ENCODE results near the gene PAQR3. TPM values are rescaled to one million over a fixed set of nuclear protein-coding genes. Genes with fewer than 3 reads are reported as not detected.

PAQR3 gene
- total RNA-seq, 2 experiments from 2014 or later, result 12.4 to 13.9 TPM

GRCh38 chr4:78951862-78952472 lies 12.7 kb upstream of the PAQR3 start:
- peaks cover 12% of the 10 kb centered on the region for H3K27me3 Mint-ChIP-seq (ENCODE audit: low read depth)
- DNase-seq, result peak; percentile 50
- no peaks in the 10 kb centered on the region for H3K4me1 Mint-ChIP-seq (ENCODE audit: low read depth)
- no peaks in the 10 kb centered on the region for H3K36me3 Mint-ChIP-seq (ENCODE audit: low read depth)
- no peaks in the 10 kb centered on the region for H3K9me3 Mint-ChIP-seq
- no peak overlapping the region for H3K27ac Mint-ChIP-seq
- intact Hi-C loops (cut with micrococcal nuclease), result loop anchor here (1.0 to 10.0 kb wide), 6 partner anchors 293 to 1385 kb away; partner anchors contain the start of gene CFAP299
- CTCF ChIA-PET, result interaction anchor here (0.6 to 2.5 kb wide), 27 partner anchors 12 to 1268 kb away, joined by 3 to 12 read pairs (median 3); partner anchors contain the start of gene PAQR3
- no peak overlapping the region for H3K4me3 Mint-ChIP-seq

GRCh38 chr4:78949735-78950134 lies 10.5 kb upstream of the PAQR3 start:
- no peak for DNase-seq
- H3K4me3 Mint-ChIP-seq, result no peak overlapping the region
- CTCF ChIA-PET, result no interaction called here
- H3K9me3 Mint-ChIP-seq, result no peaks in the 10 kb centered on the region
- H3K36me3 Mint-ChIP-seq (ENCODE audit: low read depth), result no peaks in the 10 kb centered on the region
- H3K27me3 Mint-ChIP-seq (ENCODE audit: low read depth), result peaks cover 18% of the 10 kb centered on the region
- intact Hi-C loops (cut with micrococcal nuclease), result loop anchor here (5.0 to 10.0 kb wide), 4 partner anchors 295 to 1388 kb away; partner anchors contain the start of gene CFAP299
- no peak overlapping the region for H3K27ac Mint-ChIP-seq
- peaks cover 2% of the 10 kb centered on the region for H3K4me1 Mint-ChIP-seq (ENCODE audit: low read depth)

GRCh38 chr4:78945651-78946179 lies 6.5 kb upstream of the PAQR3 start:
- Mint-ChIP-seq H3K4me3 (no peak overlapping the region), H3K27me3 (ENCODE audit: low read depth) (peaks cover 20% of the 10 kb centered on the region), H3K36me3 (ENCODE audit: low read depth) (no peaks in the 10 kb centered on the region), H3K27ac (no peak overlapping the region), H3K4me1 (ENCODE audit: low read depth) (peaks cover 4% of the 10 kb centered on the region), H3K9me3 (no peaks in the 10 kb centered on the region)
- CTCF ChIA-PET, result no interaction called here
- no peak for DNase-seq
- intact Hi-C loops (cut with micrococcal nuclease), result no loop called here

DNA sequence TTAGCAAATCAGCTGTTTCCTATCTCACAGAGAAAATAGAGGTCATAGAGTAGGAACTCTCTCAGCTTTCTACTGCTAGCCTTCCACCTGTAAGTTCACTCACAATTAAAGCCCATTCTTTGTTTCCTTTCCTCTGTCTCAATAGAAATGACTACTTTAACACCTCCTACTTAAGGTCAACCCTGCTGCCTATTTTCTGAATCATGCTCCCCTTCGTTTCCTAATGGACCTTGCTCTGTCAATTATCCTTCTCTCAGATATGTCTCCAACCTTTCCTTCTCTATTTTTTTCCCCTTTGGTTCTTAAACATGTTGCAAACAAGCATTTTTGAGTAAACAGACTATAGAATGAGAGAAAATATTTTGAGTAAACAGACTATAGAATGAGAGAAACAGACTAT lies 5.1 kb upstream of the PAQR3 start:
- no peak for DNase-seq
- Mint-ChIP-seq H3K27ac (no peak overlapping the region), H3K9me3 (no peaks in the 10 kb centered on the region), H3K4me1 (ENCODE audit: low read depth) (peaks cover 6% of the 10 kb centered on the region), H3K27me3 (ENCODE audit: low read depth) (peaks cover 18% of the 10 kb centered on the region), H3K4me3 (no peak overlapping the region), H3K36me3 (ENCODE audit: low read depth) (no peaks in the 10 kb centered on the region)
- intact Hi-C loops (cut with micrococcal nuclease), result no loop called here
- CTCF ChIA-PET, result no interaction called here

GRCh38 chr4:78940752-78941151 lies 1.5 kb upstream of the PAQR3 start:
- peak; percentile 16 for DNase-seq
- Mint-ChIP-seq H3K4me1 (ENCODE audit: low read depth) (peaks cover 26% of the 10 kb centered on the region), H3K9me3 (no peaks in the 10 kb centered on the region), H3K4me3 (no peak overlapping the region), H3K27ac (no peak overlapping the region), H3K27me3 (ENCODE audit: low read depth) (peaks cover 6% of the 10 kb centered on the region), H3K36me3 (ENCODE audit: low read depth) (peaks cover 2% of the 10 kb centered on the region)
- intact Hi-C loops (cut with micrococcal nuclease), result no loop called here
- CTCF ChIA-PET, result interaction anchor here (0.7 kb wide), 1 partner anchor 1123 kb away, joined by 3 read pairs; no protein-coding TSS in a partner anchor

DNA sequence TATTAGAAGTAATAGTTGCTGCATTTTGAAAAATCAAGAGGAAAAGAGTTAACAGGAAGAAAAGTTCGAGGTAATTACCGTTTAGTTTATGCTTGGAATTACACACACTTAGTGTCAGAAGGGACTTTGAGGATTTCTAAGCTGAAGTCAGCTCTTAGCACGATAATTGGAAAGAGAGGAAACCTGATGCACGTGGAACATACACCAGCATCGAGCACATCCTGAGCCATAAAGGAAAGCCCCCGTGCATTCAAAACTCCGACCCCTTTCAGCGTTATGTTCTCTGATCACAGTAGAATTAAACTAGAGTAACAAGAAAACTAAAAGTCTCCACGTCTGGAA lies 400 bp upstream of the PAQR3 start:
- intact Hi-C loops (cut with micrococcal nuclease), result loop anchor here (1.0 to 10.0 kb wide), 11 partner anchors 162 to 1603 kb away; no protein-coding TSS in a partner anchor
- Mint-ChIP-seq H3K9me3 (no peaks in the 10 kb centered on the region), H3K4me3 (peak overlapping the region; percentile 74), H3K27ac (peak overlapping the region; percentile 43), H3K27me3 (ENCODE audit: low read depth) (peaks cover 2% of the 10 kb centered on the region), H3K4me1 (ENCODE audit: low read depth) (peaks cover 28% of the 10 kb centered on the region), H3K36me3 (ENCODE audit: low read depth) (peaks cover 2% of the 10 kb centered on the region)
- DNase-seq, result no peak
- CTCF ChIA-PET, result interaction anchor here (1.4 to 1.9 kb wide), 2 partner anchors 13 to 281 kb away, joined by 4 to 12 read pairs; no protein-coding TSS in a partner anchor

GRCh38 chr4:78938474-78938867 lies 767 bp downstream of the PAQR3 start:
- peaks cover 6% of the 10 kb centered on the region for H3K36me3 Mint-ChIP-seq (ENCODE audit: low read depth)
- intact Hi-C loops (cut with micrococcal nuclease), result loop anchor here (2.0 to 10.0 kb wide), 9 partner anchors 282 to 1604 kb away; no protein-coding TSS in a partner anchor
- CTCF ChIA-PET, result interaction anchor here (0.6 to 1.9 kb wide), 3 partner anchors 14 to 324 kb away, joined by 3 to 12 read pairs (median 4); no protein-coding TSS in a partner anchor

DNA sequence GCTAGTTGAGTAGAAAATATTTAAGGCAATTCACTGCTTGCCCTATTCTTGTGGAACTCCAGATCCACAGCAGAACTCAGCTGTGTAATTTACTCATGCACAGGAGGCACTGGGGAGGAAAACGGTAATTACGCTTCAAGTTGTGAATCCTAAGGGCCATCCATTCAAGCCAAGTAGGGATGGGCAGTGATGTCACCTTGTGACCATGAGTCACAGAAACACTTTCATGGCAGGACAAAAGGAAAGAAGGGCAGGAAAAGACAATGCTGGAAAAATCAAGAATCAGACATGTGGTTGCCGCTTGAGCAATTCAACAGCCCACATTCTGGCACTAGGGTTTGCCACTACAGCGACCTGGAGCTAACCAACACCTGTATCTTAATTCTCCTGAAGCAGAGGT lies 1.4 kb downstream of the PAQR3 start:
- CTCF ChIA-PET, result no interaction called here
- Mint-ChIP-seq H3K27ac (no peak overlapping the region), H3K4me3 (peak overlapping the region; percentile 33), H3K27me3 (ENCODE audit: low read depth) (no peaks in the 10 kb centered on the region), H3K36me3 (ENCODE audit: low read depth) (peaks cover 6% of the 10 kb centered on the region), H3K4me1 (ENCODE audit: low read depth) (peaks cover 28% of the 10 kb centered on the region), H3K9me3 (no peaks in the 10 kb centered on the region)
- DNase-seq, result no peak
- intact Hi-C loops (cut with micrococcal nuclease), result loop anchor here (2.0 to 10.0 kb wide), 9 partner anchors 281 to 1604 kb away; no protein-coding TSS in a partner anchor

More at GRCh38 chr4:78938474-78938867, 767 bp downstream of the PAQR3 start:
- Mint-ChIP-seq H3K4me3 (peak overlapping the region; percentile 92), H3K27ac (peak overlapping the region; percentile 50), H3K9me3 (no peaks in the 10 kb centered on the region), H3K4me1 (ENCODE audit: low read depth) (peaks cover 28% of the 10 kb centered on the region), H3K27me3 (ENCODE audit: low read depth) (peaks cover 2% of the 10 kb centered on the region)
- DNase-seq, result no peak

DNA sequence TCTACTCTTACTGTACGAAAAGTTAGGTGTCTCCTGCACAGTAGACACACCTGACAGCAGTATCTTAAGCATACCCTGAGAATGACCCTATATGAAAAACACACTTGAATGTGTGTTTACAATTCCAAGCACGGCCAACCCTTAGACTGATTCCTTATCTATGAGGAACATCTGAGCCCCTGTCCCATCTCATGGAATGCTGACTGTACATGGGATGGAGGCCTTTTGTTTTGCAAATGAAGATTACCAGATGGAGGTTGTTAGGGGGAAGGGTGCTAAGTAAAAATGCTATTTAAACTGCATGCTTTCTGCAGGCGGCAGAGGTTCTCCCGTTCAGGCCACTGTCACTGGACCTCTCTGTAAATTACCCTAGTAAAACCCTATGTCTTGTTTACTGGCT lies 2.2 kb downstream of the PAQR3 start:
- no peaks in the 10 kb centered on the region for H3K9me3 Mint-ChIP-seq
- intact Hi-C loops (cut with micrococcal nuclease), result loop anchor here (1.0 to 10.0 kb wide), 7 partner anchors 880 to 1605 kb away; partner anchors contain the start of gene FRAS1

DNA sequence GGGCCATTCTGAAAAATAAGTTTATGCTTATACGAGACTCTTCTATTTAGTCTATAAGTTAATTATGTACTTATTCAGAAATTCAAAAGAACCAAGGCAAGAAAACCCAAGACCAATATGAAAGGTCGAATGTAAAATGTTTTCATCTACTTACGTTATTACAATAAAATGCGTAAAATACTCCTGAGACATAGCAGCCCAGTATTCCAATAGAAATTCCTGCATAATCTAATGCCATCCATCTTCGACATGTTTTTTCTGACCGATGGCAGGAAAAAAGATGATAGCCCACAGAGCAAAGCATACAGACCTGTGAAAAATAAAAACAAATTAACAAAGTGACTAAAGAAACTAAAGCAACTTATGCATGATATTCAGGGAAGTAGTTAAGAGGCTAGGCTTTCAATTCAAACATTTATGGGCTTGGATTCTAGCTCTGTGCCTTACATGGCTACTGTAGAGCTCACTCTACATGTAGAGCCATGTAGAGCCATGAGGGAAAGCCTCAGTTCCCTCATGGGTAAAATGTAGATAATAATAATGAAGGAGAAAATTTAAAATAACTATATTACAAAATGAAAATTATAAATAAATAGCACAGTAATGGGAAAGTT lies 9.1 kb downstream of the PAQR3 start:
- H3K4me3 Mint-ChIP-seq, result no peak overlapping the region
- CTCF ChIA-PET, result no interaction called here
- H3K27me3 Mint-ChIP-seq (ENCODE audit: low read depth), result no peaks in the 10 kb centered on the region
- H3K9me3 Mint-ChIP-seq, result no peaks in the 10 kb centered on the region
- H3K27ac Mint-ChIP-seq, result no peak overlapping the region
- H3K36me3 Mint-ChIP-seq (ENCODE audit: low read depth), result peaks cover 27% of the 10 kb centered on the region
- no peak for DNase-seq
- H3K4me1 Mint-ChIP-seq (ENCODE audit: low read depth), result peaks cover 2% of the 10 kb centered on the region
- intact Hi-C loops (cut with micrococcal nuclease), result loop anchor here (10.0 kb wide), 1 partner anchor 975 kb away; no protein-coding TSS in a partner anchor

More for the DNA sequence above, 2.2 kb downstream of the PAQR3 start:
- Mint-ChIP-seq H3K36me3 (ENCODE audit: low read depth) (peaks cover 8% of the 10 kb centered on the region), H3K27ac (no peak overlapping the region), H3K4me1 (ENCODE audit: low read depth) (peaks cover 28% of the 10 kb centered on the region), H3K4me3 (no peak overlapping the region), H3K27me3 (ENCODE audit: low read depth) (no peaks in the 10 kb centered on the region)
- CTCF ChIA-PET, result no interaction called here
- no peak for DNase-seq

DNA sequence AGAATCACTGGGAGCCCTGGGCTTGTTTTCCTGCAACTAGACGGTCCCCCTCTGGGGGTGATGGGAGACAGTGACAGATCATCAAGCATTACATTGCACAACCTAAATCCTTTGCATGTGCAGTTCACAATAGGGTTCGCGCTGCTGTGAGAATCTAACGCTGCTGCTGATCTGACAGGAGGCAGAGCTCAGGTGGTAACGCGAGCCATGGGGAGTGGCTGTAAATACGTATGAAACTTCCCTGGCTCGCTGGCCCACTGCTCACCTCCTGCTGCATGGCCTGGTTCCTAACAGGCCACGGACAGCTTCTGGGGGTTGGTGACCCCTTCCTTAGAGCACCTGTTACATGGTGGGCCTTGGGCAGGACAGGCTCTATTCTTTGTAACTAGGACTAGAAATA lies 10.4 kb downstream of the PAQR3 start:
- H3K4me3 Mint-ChIP-seq, result no peak overlapping the region
- H3K9me3 Mint-ChIP-seq, result no peaks in the 10 kb centered on the region
- H3K36me3 Mint-ChIP-seq (ENCODE audit: low read depth), result peaks cover 26% of the 10 kb centered on the region
- no peak overlapping the region for H3K27ac Mint-ChIP-seq
- CTCF ChIA-PET, result no interaction called here
- DNase-seq, result no peak
- no peaks in the 10 kb centered on the region for H3K27me3 Mint-ChIP-seq (ENCODE audit: low read depth)
- no peaks in the 10 kb centered on the region for H3K4me1 Mint-ChIP-seq (ENCODE audit: low read depth)
- intact Hi-C loops (cut with micrococcal nuclease), result no loop called here

GRCh38 chr4:78926826-78927225 lies 12.4 kb downstream of the PAQR3 start:
- CTCF ChIA-PET, result no interaction called here
- Mint-ChIP-seq H3K4me3 (no peak overlapping the region), H3K36me3 (ENCODE audit: low read depth) (peaks cover 25% of the 10 kb centered on the region), H3K27me3 (ENCODE audit: low read depth) (no peaks in the 10 kb centered on the region), H3K4me1 (ENCODE audit: low read depth) (no peaks in the 10 kb centered on the region), H3K27ac (no peak overlapping the region), H3K9me3 (no peaks in the 10 kb centered on the region)
- no peak for DNase-seq
- intact Hi-C loops (cut with micrococcal nuclease), result no loop called here

Measured in activated naive CD4-positive, alpha-beta T cell treated with anti-CD3 and anti-CD28 coated beads for 36 hours (primary cell).